Liver (tissue), 9 donors: ENCODE results near the gene CYBRD1. TPM values are rescaled to one million over a fixed set of nuclear protein-coding genes. Genes with fewer than 3 reads are reported as not detected.

Experiments used
- DNase-seq: peaks from one replicate; pipeline ENCODE4 v3.0.0-alpha.2; 2017; ENCODE audit warnings: low spot score
- H3K27ac ChIP-seq, 2 donors: one replicate each; pipeline ENCODE4 v1.7.0; 2013; ENCODE audit warnings: inconsistent platforms in 2 of 2, low read length in 2 of 2, control low read depth in 1 of 2, low read depth in 1 of 2, mild to moderate bottlenecking in 1 of 2
- H3K27me3 ChIP-seq, 4 donors: one replicate each; pipeline versions ENCODE4 v1.6.1 to v1.7.0; 2013; ENCODE audit warnings: low read length in 3 of 4, inconsistent platforms in 1 of 4, mild to moderate bottlenecking in 1 of 4, moderate library complexity in 1 of 4; ENCODE audit not compliant: control insufficient read depth in 4 of 4, insufficient read depth in 4 of 4
- H3K36me3 ChIP-seq, 4 donors: one replicate each; pipeline versions ENCODE4 v1.6.1 to v1.7.0; 2013; ENCODE audit warnings: low read length in 3 of 4, mild to moderate bottlenecking in 3 of 4, low read depth in 1 of 4, moderate library complexity in 1 of 4; ENCODE audit not compliant: control insufficient read depth in 4 of 4, insufficient read depth in 3 of 4
- H3K4me1 ChIP-seq, 4 donors: one replicate each; pipeline versions ENCODE4 v1.6.1 to v1.7.0; 2013; ENCODE audit warnings: low read length in 3 of 4, mild to moderate bottlenecking in 3 of 4, moderate library complexity in 1 of 4; ENCODE audit not compliant: control insufficient read depth in 4 of 4, insufficient read depth in 4 of 4
- H3K4me3 ChIP-seq, 3 donors: one replicate each; pipeline versions ENCODE4 v1.6.1 to v1.7.0; 2013; ENCODE audit warnings: low read length in 3 of 3, control low read depth in 1 of 3, low read depth in 1 of 3, mild to moderate bottlenecking in 1 of 3
- H3K9ac ChIP-seq, 2 donors: one replicate each; pipeline ENCODE4 v1.7.0; 2013; ENCODE audit warnings: low read length in 2 of 2, mild to moderate bottlenecking in 2 of 2, moderate library complexity in 2 of 2, control low read depth in 1 of 2, low read depth in 1 of 2
- H3K9me3 ChIP-seq, 4 donors: one replicate each; pipeline versions ENCODE4 v1.6.1 to v1.7.0; 2013; ENCODE audit warnings: low read length in 3 of 4; ENCODE audit not compliant: control insufficient read depth in 4 of 4
- ATF3 ChIP-seq: IDR thresholded peaks from 2 replicates; pipeline ENCODE4 v1.6.1; 2016; ENCODE audit warnings: antibody characterized with exemption
- EGR1 ChIP-seq, 2 donors: IDR thresholded peaks; 2 replicates each; pipeline ENCODE4 v1.6.1; 2016 to 2018; ENCODE audit warnings: antibody characterized with exemption in 2 of 2, low read depth in 2 of 2
- FOXA1 ChIP-seq: IDR thresholded peaks from 2 replicates; pipeline ENCODE4 v1.6.1; 2016; ENCODE audit warnings: antibody characterized with exemption
- GABPA ChIP-seq, 2 donors: IDR thresholded peaks in 1 of 2; conservative IDR thresholded peaks in 1 of 2; 2 replicates each; pipeline ENCODE4 v1.6.1; 2016; ENCODE audit warnings: antibody characterized with exemption in 2 of 2, mild to moderate bottlenecking in 1 of 2, moderate library complexity in 1 of 2
- HNF4A ChIP-seq, 2 donors: conservative IDR thresholded peaks; 2 replicates each; pipeline ENCODE4 v1.6.1; 2016; ENCODE audit warnings: antibody characterized with exemption in 2 of 2, mild to moderate bottlenecking in 2 of 2
- HNF4G ChIP-seq: IDR thresholded peaks from 2 replicates; pipeline ENCODE4 v1.6.1; 2016; ENCODE audit warnings: antibody characterized with exemption
- JUND ChIP-seq, 2 donors: IDR thresholded peaks; 2 replicates each; pipeline ENCODE4 v1.6.1; 2016; ENCODE audit warnings: antibody characterized with exemption in 2 of 2
- MAX ChIP-seq: IDR thresholded peaks from 2 replicates; pipeline ENCODE4 v1.6.1; 2016; ENCODE audit warnings: antibody characterized with exemption
- NR2F2 ChIP-seq: IDR thresholded peaks from 2 replicates; pipeline ENCODE4 v1.6.1; 2016; ENCODE audit warnings: antibody characterized with exemption
- RAD21 ChIP-seq, 2 donors: IDR thresholded peaks; 2 replicates each; pipeline ENCODE4 v1.6.1; 2016; ENCODE audit warnings: antibody characterized with exemption in 2 of 2, mild to moderate bottlenecking in 2 of 2
- REST ChIP-seq: IDR thresholded peaks from 2 replicates; pipeline ENCODE4 v1.6.1; 2016; ENCODE audit warnings: antibody characterized with exemption, mild to moderate bottlenecking
- RXRA ChIP-seq, 2 donors: IDR thresholded peaks; 2 replicates each; pipeline ENCODE4 v1.6.1; 2017 to 2018; ENCODE audit warnings: antibody characterized with exemption in 2 of 2, mild to moderate bottlenecking in 1 of 2
- SP1 ChIP-seq: IDR thresholded peaks from 2 replicates; pipeline ENCODE4 v1.6.1; 2018; ENCODE audit warnings: antibody characterized with exemption, mild to moderate bottlenecking
- TAF1 ChIP-seq: conservative IDR thresholded peaks from 2 replicates; pipeline ENCODE4 v1.6.1; 2016; ENCODE audit warnings: antibody characterized with exemption, mild to moderate bottlenecking
- YY1 ChIP-seq: IDR thresholded peaks from 2 replicates; pipeline ENCODE4 v1.6.1; 2016; ENCODE audit warnings: antibody characterized with exemption, mild to moderate bottlenecking
- WGBS: extraction: QIAGEN DNeasy Blood & Tissue Kit; methylation state at CpG from one replicate; pipeline ENCODE4 v1.1.7; 2013; 5-methylcytosine and 5-hydroxymethylcytosine counted together
- polyA plus RNA-seq, 2 donors: library from polyadenylated mRNA; stranded (reverse) in 1 of 2; unstranded in 1 of 2; fragments of 200-250 nt in 1 of 2; fragments of >200 nt in 1 of 2; fragmentation: Nextera tagmentation in 1 of 2; extraction: Ambion mirVana in 1 of 2; gene quantifications; one replicate each; pipeline versions ENCODE4 v1.2.1 to v1.2.3, GENCODE V29; 2013 to 2015
- total RNA-seq, 2 donors: library from RNA; depleted of rRNA; stranded (reverse); fragments of >200 nt; gene quantifications; one replicate each; pipeline ENCODE4 v1.2.3, GENCODE V29; 2014
- TF ChIP-seq, protein P1 (sequence below): fragments of 150-350 bp; IDR thresholded peaks from 2 replicates; pipeline ENCODE4 v1.5.1; 2017; ENCODE audit warnings: improper control_type of control experiment, low read depth, low read length; ENCODE audit not compliant: missing input control
- donor health status: healthy.
- donor health status: healthy.
- donor health status: healthy.
- donor health status: healthy.
- donor health status: healthy.

CYBRD1 gene
- total and polyA plus RNA-seq, 4 donors = 5.8 to 51.1 (median 9.4) TPM

DNA sequence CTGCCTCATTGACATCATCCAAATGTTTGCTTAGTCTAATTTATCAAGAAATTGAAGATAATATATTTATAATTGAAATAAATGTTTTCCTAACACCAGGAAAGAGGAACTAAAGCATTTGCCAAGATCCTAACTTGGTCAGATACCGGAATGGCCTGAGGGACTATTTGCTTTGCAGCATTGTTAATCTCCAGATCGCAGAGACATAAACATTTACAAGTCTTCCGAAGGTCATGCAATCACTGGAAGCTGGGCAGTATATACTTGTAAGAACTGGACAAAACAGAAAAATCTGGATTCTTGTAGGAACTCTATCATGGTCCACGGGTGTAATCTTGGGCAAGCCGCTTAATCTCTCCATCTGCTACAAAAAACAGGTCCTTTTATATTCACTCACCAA, 42.2 kb downstream of the CYBRD1 start:
- TF ChIP-seq SP1 = no peak
- WGBS = 79% methylated on average over 5 of the region's 5 CpGs
- H3K9ac ChIP-seq = no peak overlapping the region
- no peak overlapping the region for H3K27ac ChIP-seq
- H3K4me1 ChIP-seq = no peaks in the 10 kb centered on the region
- H3K9me3 ChIP-seq = no peaks in the 10 kb centered on the region
- no peaks in the 10 kb centered on the region for H3K27me3 ChIP-seq
- DNase-seq = no peak
- H3K4me3 ChIP-seq = no peak overlapping the region
- no peaks in the 10 kb centered on the region for H3K36me3 ChIP-seq

DNA sequence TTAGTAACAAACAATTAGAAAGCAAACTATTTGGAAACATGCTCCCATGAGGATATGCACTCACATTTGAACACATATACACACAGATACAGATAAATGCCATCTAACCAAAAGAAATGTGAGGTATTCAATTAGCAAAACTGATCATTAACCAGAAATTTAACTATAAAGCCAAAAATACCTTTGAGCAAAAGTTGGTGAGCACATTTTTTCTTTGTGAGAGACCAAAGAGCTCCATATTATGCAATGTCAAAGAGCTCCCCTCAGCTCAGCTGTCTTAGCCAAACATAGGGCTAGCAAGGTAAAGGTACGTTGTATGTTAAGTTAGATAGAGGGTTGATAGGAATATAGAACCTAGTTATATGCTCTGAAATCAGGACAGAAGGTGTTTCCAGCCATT, 43.8 kb downstream of the CYBRD1 start:
- Histone ChIP-seq H3K4me1 (no peaks in the 10 kb centered on the region), H3K36me3 (no peaks in the 10 kb centered on the region), H3K27ac (no peak overlapping the region), H3K4me3 (no peak overlapping the region), H3K9me3 (no peaks in the 10 kb centered on the region), H3K27me3 (no peaks in the 10 kb centered on the region), H3K9ac (no peak overlapping the region)
- 17% methylated on average over 1 of the region's 1 CpG for WGBS
- TF ChIP-seq GABPA (IDR thresholded peaks at IDR 0.05 in 1 of 2, conservative IDR thresholded peaks at IDR 0.05 in 1 of 2) (no peak), JUND (IDR thresholded peaks at IDR 0.05) (no peak), FOXA1 (no peak), EGR1 (IDR thresholded peaks at IDR 0.05; ENCODE audit: low read depth in 2 of 2) (no peak), TAF1 (no peak), HNF4G (no peak), REST (no peak), MAX (no peak)
- TF ChIP-seq, protein P1, sequence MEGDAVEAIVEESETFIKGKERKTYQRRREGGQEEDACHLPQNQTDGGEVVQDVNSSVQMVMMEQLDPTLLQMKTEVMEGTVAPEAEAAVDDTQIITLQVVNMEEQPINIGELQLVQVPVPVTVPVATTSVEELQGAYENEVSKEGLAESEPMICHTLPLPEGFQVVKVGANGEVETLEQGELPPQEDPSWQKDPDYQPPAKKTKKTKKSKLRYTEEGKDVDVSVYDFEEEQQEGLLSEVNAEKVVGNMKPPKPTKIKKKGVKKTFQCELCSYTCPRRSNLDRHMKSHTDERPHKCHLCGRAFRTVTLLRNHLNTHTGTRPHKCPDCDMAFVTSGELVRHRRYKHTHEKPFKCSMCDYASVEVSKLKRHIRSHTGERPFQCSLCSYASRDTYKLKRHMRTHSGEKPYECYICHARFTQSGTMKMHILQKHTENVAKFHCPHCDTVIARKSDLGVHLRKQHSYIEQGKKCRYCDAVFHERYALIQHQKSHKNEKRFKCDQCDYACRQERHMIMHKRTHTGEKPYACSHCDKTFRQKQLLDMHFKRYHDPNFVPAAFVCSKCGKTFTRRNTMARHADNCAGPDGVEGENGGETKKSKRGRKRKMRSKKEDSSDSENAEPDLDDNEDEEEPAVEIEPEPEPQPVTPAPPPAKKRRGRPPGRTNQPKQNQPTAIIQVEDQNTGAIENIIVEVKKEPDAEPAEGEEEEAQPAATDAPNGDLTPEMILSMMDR = no peak
- DNase-seq = no peak

GRCh38 chr2:171566753-171567152, 44.5 kb downstream of the CYBRD1 start:
- no peaks in the 10 kb centered on the region for H3K36me3 ChIP-seq
- H3K4me1 ChIP-seq = no peaks in the 10 kb centered on the region
- WGBS = 95% methylated on average over 4 of the region's 4 CpGs
- H3K27ac ChIP-seq = no peak overlapping the region
- H3K9me3 ChIP-seq = no peaks in the 10 kb centered on the region
- H3K9ac ChIP-seq = no peak overlapping the region
- no peak for DNase-seq
- no peaks in the 10 kb centered on the region for H3K27me3 ChIP-seq
- H3K4me3 ChIP-seq = no peak overlapping the region
- TF ChIP-seq NR2F2 (no peak), JUND (IDR thresholded peaks at IDR 0.05) (no peak), FOXA1 (no peak), HNF4A (conservative IDR thresholded peaks at IDR 0.05) (no peak), TAF1 (no peak), REST (no peak), ATF3 (no peak), YY1 (no peak), HNF4G (no peak), RAD21 (IDR thresholded peaks at IDR 0.05) (no peak), SP1 (no peak), EGR1 (IDR thresholded peaks at IDR 0.05; ENCODE audit: low read depth in 2 of 2) (no peak), RXRA (IDR thresholded peaks at IDR 0.05) (no peak)
- TF ChIP-seq, protein P1 = no peak
